Loucy (cell line): ENCODE results near the gene MAP7D2.
A peak's percentile ranks its signal among the peaks of the same experiment; 100 is the strongest.

Experiments used
- EZH2phosphoT487 ChIP-seq: fragments of 200-600 bp; IDR thresholded peaks from 2 replicates; pipeline ENCODE4 v1.6.1; 2018; ENCODE audit warnings: antibody characterized with exemption, mild to moderate bottlenecking, moderate library complexity, borderline replicate concordance
- TF ChIP-seq, protein P1 (sequence below): fragments of 200-600 bp; sonication (generic); conservative IDR thresholded peaks from 2 replicates; pipeline ENCODE4 v1.5.1; 2014; ENCODE audit warnings: mild to moderate bottlenecking, antibody characterized with exemption, low read length

DNA sequence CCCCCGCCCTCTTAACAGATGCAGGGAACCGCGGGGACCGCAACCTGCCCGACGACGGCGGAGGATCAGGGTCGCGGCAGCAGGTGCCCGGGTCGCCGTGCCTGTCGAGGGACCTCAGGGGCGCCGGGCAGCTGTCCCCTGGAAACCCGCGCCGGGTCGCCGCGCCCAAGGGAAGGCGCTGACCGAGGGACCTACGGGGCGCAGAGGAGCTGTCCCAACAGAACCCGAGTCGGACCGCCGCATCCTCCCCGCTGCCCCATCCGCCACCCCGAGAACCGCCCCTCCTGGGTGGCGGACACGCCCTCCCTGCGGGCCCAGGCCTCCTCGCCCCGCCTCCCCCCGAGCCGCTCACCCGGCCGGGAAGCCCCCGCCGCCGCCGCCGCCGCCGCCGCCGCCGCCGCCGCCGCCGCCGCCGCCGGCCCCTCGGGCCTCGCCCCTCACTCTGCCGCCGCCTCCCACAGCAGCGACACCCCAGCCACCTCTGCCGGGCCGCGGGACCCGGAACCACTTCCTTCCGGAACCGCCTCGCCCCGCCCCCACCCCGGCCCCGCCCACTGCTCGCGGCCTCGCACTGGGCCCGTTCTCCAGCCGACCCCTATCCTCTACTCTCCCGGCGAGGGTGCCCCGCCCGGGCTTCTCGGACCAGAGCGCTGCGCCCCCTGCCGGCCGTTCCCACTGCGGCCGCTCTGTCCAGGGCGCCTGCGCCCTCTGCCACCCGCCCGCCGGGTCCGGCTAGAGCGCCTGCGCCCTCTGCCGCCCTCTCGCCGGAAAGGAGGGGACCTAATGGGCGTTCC lies 126.0 kb downstream of the MAP7D2 start, which contains the start of gene BCLAF3:
- TF ChIP-seq, protein P1, sequence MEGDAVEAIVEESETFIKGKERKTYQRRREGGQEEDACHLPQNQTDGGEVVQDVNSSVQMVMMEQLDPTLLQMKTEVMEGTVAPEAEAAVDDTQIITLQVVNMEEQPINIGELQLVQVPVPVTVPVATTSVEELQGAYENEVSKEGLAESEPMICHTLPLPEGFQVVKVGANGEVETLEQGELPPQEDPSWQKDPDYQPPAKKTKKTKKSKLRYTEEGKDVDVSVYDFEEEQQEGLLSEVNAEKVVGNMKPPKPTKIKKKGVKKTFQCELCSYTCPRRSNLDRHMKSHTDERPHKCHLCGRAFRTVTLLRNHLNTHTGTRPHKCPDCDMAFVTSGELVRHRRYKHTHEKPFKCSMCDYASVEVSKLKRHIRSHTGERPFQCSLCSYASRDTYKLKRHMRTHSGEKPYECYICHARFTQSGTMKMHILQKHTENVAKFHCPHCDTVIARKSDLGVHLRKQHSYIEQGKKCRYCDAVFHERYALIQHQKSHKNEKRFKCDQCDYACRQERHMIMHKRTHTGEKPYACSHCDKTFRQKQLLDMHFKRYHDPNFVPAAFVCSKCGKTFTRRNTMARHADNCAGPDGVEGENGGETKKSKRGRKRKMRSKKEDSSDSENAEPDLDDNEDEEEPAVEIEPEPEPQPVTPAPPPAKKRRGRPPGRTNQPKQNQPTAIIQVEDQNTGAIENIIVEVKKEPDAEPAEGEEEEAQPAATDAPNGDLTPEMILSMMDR = peak; percentile 55
- TF ChIP-seq EZH2phosphoT487 = no peak
